Measurements from ENCODE around the gene LRRC19. TPM values are rescaled to one million over a fixed set of nuclear protein-coding genes. Genes with fewer than 3 reads are reported as not detected.

LRRC19 gene
- total RNA-seq (not detected), polyA plus RNA-seq (not detected)
- long read RNA-seq, donor 1 = 0 reads
- long read RNA-seq, donor 2 = 0 reads
- long read RNA-seq, donor 3 = 0 reads

- H3K27me3 ChIP-seq = no peaks in the 10 kb centered on the region
- intact Hi-C loops (cut with DNase I) = no loop called here
- H3K27ac ChIP-seq = no peak within 1 kb of the TSS
- DNase-seq (no peak), ATAC-seq (no peak)
- TF ChIP-seq, protein P1, sequence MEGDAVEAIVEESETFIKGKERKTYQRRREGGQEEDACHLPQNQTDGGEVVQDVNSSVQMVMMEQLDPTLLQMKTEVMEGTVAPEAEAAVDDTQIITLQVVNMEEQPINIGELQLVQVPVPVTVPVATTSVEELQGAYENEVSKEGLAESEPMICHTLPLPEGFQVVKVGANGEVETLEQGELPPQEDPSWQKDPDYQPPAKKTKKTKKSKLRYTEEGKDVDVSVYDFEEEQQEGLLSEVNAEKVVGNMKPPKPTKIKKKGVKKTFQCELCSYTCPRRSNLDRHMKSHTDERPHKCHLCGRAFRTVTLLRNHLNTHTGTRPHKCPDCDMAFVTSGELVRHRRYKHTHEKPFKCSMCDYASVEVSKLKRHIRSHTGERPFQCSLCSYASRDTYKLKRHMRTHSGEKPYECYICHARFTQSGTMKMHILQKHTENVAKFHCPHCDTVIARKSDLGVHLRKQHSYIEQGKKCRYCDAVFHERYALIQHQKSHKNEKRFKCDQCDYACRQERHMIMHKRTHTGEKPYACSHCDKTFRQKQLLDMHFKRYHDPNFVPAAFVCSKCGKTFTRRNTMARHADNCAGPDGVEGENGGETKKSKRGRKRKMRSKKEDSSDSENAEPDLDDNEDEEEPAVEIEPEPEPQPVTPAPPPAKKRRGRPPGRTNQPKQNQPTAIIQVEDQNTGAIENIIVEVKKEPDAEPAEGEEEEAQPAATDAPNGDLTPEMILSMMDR (IDR thresholded peaks at IDR 0.05) = no peak
- no peak for TF ChIP-seq POLR2A (IDR thresholded peaks at IDR 0.05)
- H3K4me3 ChIP-seq = no peak within 1 kb of the TSS
- peaks cover 0 to 14% (median 0%) of the 10 kb centered on the region in 9 donors for H3K36me3 ChIP-seq
- 92 to 97% (median 93%) methylated on average over 3 of the region's 3 CpGs for WGBS, 4 donors
- no peaks in the 10 kb centered on the region for H3K4me1 ChIP-seq
- no peaks in the 10 kb centered on the region for H3K9me3 ChIP-seq
Measured at GRCh38 chr9:27005491-27005890, at the start of gene LRRC19. Gene LRRC19, minus strand, starts transcription at chr9:27005672. Its CDS starts 5,978 bp downstream, at chr9:26999694.

GRCh38 chr9:27054841-27055240 lies 49.4 kb upstream of the LRRC19 start:
- peaks cover 0 to 21% (median 10%) of the 10 kb centered on the region in 9 donors for H3K36me3 ChIP-seq
- H3K27ac ChIP-seq = no peak overlapping the region
- TF ChIP-seq, protein P1 (IDR thresholded peaks at IDR 0.05) = no peak
- no peak for ATAC-seq
- H3K4me1 ChIP-seq = peaks cover 0 to 10% (median 4%) of the 10 kb centered on the region in 12 donors
- DNase-seq = no peak
- intact Hi-C loops (cut with DNase I) = no loop called here
- H3K4me3 ChIP-seq = no peak overlapping the region
- H3K9me3 ChIP-seq = no peaks in the 10 kb centered on the region
- H3K27me3 ChIP-seq = no peaks in the 10 kb centered on the region

DNA sequence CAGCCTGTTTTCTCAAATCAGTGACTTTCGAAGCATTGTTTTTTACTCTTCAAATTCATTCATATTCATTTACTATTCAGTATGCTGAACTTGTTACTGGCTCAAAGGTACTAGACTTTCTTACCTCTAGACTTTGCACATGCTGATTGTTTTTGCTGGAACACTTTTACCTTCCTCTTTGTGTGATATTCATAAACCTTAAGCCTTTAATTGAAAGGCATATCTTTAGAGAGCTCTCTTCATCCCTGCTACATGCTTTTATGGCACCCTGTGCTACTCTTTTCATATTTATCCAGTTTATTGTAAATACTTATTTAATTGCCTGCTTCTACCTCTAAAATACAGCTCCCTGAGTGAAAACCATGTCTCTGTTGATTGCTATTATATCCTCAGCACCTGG lies 48.7 kb upstream of the LRRC19 start:
- WGBS, 4 donors = 91 to 100% (median 93%) methylated on average over 1 of the region's 1 CpG
- Histone ChIP-seq H3K9me3 (no peaks in the 10 kb centered on the region), H3K27me3 (no peaks in the 10 kb centered on the region), H3K4me3 (no peak overlapping the region), H3K36me3 (peaks cover 0 to 24% (median 13%) of the 10 kb centered on the region in 9 donors), H3K27ac (no peak overlapping the region), H3K4me1 (peaks cover 0 to 7% (median 4%) of the 10 kb centered on the region in 12 donors)
- no peak for TF ChIP-seq POLR2A (IDR thresholded peaks at IDR 0.05)
- TF ChIP-seq, protein P1 (IDR thresholded peaks at IDR 0.05) = no peak
- intact Hi-C loops (cut with DNase I) = no loop called here
- DNase-seq (no peak), ATAC-seq (no peak)

DNA sequence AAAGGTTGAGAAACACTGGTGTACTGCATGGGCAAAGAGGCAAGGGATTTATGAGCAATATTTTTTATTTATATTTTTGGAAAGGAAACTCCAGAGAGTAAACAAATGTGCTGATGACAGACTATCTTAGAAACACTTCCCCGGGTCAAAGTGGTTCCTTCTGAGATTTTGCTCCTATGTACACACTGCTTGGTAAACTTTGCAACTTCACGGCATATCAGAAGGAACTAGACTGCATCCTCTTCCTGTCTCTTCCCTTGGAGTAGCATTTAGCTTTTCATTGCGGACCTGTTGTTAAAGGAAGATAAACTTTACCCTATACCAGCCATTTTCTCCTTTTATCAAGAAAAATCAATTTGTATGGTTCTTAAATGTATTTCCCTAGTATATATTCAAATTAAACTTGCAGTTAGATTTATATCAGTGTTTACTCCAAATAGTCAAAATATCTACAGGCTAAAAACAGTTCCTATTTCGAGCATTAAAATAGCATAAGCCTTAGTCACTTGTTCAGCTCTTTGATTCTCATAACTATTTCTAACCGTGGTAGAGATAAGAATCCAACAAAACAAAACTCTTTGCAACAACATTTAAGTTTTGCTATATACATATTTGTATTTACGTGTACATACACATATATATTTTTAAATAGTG lies 48.0 kb upstream of the LRRC19 start:
- peaks cover 0 to 30% (median 19%) of the 10 kb centered on the region in 9 donors for H3K36me3 ChIP-seq
- intact Hi-C loops (cut with DNase I) = no loop called here
- ATAC-seq = peak in 1 of 4 donors; percentile 58
- peak overlapping the region in 1 of 12 donors; percentile 24 for H3K27ac ChIP-seq
- TF ChIP-seq POLR2A (IDR thresholded peaks at IDR 0.05) = no peak
- TF ChIP-seq, protein P1 (IDR thresholded peaks at IDR 0.05) = no peak
- 28 to 34% (median 30%) methylated on average over 6 of the region's 6 CpGs for WGBS, 4 donors
- H3K9me3 ChIP-seq = no peaks in the 10 kb centered on the region
- no peak overlapping the region for H3K4me3 ChIP-seq
- H3K4me1 ChIP-seq = peaks cover 0 to 7% (median 4%) of the 10 kb centered on the region in 12 donors
- DNase-seq = no peak
- no peaks in the 10 kb centered on the region for H3K27me3 ChIP-seq
